Calu3 (cell line): Measurements from ENCODE around the gene FMN1. TPM values are rescaled to one million over a fixed set of nuclear protein-coding genes. Genes with fewer than 3 reads are reported as not detected.

Experiments
- BruUV-seq: library from RNA; stranded (reverse); fragments of 400-500 nt; replicated peaks from 2 replicates; lab custom pipeline; 2021; lab: Mats Ljungman, UMichigan
- CTCF ChIA-PET: fragments of 300-600 bp; sonication (Branson Sonifier 250); formaldehyde crosslinking; loops from one replicate; lab custom pipeline; 2022; ENCODE audit warnings: antibody characterized with exemption; lab: Charles Lee
- DNase-seq: peaks from one replicate; pipeline ENCODE4 v3.0.0; 2022
- H3K27ac Mint-ChIP-seq: one replicate; pipeline ENCODE4 v1.8.0; 2022; ENCODE audit warnings: mixed read lengths; ENCODE audit not compliant: unreplicated experiment
- H3K27me3 Mint-ChIP-seq: one replicate; pipeline ENCODE4 v1.8.0; 2022; ENCODE audit warnings: mixed read lengths; ENCODE audit not compliant: unreplicated experiment
- H3K36me3 Mint-ChIP-seq: one replicate; pipeline ENCODE4 v1.8.0; 2022; ENCODE audit warnings: mild to moderate bottlenecking, moderate library complexity, mixed read lengths; ENCODE audit not compliant: insufficient read depth, unreplicated experiment
- H3K4me1 Mint-ChIP-seq: one replicate; pipeline ENCODE4 v1.8.0; 2022; ENCODE audit warnings: mild to moderate bottlenecking, low read depth, mixed read lengths; ENCODE audit not compliant: unreplicated experiment
- H3K4me3 Mint-ChIP-seq: one replicate; pipeline ENCODE4 v1.8.0; 2022; ENCODE audit warnings: mild to moderate bottlenecking, low read depth, moderate library complexity, mixed read lengths; ENCODE audit not compliant: unreplicated experiment
- H3K9me3 Mint-ChIP-seq: one replicate; pipeline ENCODE4 v1.8.0; 2022; ENCODE audit warnings: low read depth, mixed read lengths; ENCODE audit not compliant: unreplicated experiment
- intact Hi-C: fragments of 100-400 bp; cut with micrococcal nuclease; formaldehyde crosslinking; loops from one replicate; pipeline ENCODE4 v1.10.0; 2022; ENCODE audit not compliant: unreplicated experiment
- total RNA-seq: library from RNA; stranded (reverse); gene quantifications from 2 replicates; pipeline ENCODE4 v1.2.3, GENCODE V29; 2022
- TF ChIP-seq, protein P1 (sequence below): fragments of 200-600 bp; IDR thresholded peaks from one replicate; pipeline ENCODE4 v1.8.0; 2022; ENCODE audit warnings: antibody characterized with exemption; ENCODE audit not compliant: unreplicated experiment

FMN1 gene
- total RNA-seq, 1 experiment from 2014 or later: 7.1 TPM

DNA sequence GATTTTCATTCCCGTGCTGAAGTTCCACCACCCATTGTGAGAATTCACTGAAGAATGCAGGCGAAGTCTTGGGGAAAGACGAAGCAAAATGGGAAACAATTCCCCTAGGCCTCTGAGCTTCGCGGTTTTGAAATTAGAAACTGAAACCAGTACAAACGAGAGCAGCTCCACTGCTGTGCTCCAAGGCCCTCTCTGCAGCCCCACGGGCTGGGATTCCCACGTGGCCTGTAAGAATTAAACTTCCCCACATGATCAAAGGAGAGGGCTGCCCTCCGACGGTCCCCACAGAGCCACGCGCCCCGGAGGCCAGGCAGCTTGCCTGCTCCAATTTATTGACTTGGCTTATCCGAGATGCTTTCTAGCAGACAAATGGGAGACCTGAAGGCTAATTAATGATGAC lies 332.8 kb downstream of the FMN1 start:
- TF ChIP-seq, protein P1, sequence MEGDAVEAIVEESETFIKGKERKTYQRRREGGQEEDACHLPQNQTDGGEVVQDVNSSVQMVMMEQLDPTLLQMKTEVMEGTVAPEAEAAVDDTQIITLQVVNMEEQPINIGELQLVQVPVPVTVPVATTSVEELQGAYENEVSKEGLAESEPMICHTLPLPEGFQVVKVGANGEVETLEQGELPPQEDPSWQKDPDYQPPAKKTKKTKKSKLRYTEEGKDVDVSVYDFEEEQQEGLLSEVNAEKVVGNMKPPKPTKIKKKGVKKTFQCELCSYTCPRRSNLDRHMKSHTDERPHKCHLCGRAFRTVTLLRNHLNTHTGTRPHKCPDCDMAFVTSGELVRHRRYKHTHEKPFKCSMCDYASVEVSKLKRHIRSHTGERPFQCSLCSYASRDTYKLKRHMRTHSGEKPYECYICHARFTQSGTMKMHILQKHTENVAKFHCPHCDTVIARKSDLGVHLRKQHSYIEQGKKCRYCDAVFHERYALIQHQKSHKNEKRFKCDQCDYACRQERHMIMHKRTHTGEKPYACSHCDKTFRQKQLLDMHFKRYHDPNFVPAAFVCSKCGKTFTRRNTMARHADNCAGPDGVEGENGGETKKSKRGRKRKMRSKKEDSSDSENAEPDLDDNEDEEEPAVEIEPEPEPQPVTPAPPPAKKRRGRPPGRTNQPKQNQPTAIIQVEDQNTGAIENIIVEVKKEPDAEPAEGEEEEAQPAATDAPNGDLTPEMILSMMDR: no peak
- Mint-ChIP-seq H3K27me3 (no peaks in the 10 kb centered on the region), H3K36me3 (no peaks in the 10 kb centered on the region), H3K9me3 (no peaks in the 10 kb centered on the region), H3K4me3 (no peak overlapping the region), H3K4me1 (peaks cover 4% of the 10 kb centered on the region), H3K27ac (no peak overlapping the region)
- no TSS peak for BruUV-seq
- intact Hi-C loops: no loop called here
- CTCF ChIA-PET: no interaction called here
- DNase-seq: no peak

DNA sequence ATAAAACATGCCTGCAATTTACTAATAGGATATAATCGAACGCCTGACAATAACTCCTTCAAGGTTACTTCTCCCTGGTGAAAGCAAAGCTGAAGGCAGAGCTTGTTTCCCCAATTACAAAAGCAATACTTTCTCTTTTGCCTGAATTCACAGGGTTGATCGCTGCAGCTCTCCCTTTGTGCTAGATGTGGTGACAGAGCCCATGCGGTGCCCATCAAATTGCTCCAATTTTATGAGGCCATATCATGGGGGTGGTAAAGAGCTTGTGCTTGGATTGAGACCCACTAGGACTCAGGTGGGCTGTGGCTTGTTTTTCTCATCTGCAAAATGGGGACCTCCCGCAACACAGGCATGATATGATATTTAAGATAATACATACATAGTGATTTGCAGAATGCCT lies 333.3 kb downstream of the FMN1 start:
- intact Hi-C loops: no loop called here
- Mint-ChIP-seq H3K4me1 (no peaks in the 10 kb centered on the region), H3K36me3 (no peaks in the 10 kb centered on the region), H3K27me3 (no peaks in the 10 kb centered on the region), H3K9me3 (no peaks in the 10 kb centered on the region), H3K4me3 (no peak overlapping the region), H3K27ac (no peak overlapping the region)
- DNase-seq: no peak
- CTCF ChIA-PET: no interaction called here
- BruUV-seq: no TSS peak
- TF ChIP-seq, protein P1: no peak

DNA sequence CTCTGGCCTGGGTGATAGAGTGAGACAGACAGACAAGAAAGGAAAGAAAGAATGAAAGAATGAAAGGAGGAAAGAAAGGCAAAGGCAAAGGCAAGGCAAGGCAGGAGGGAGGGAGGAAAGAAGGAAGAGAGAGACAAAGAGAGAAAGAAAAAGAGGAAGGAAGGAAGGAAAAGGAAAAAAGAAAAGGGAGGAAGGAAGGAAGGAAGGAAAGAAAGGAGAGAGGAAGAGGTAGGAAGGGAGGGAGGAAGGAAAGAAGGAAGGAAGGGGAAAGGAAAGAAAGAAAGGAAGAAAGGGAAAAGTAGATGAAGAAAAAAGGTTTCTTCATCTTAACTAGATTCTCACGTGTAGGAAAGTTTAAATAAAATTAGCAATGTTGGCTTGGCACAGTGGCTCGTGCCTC lies 334.5 kb downstream of the FMN1 start:
- H3K27me3 Mint-ChIP-seq: no peaks in the 10 kb centered on the region
- H3K36me3 Mint-ChIP-seq: no peaks in the 10 kb centered on the region
- H3K27ac Mint-ChIP-seq: no peak overlapping the region
- CTCF ChIA-PET: no interaction called here
- H3K4me1 Mint-ChIP-seq: no peaks in the 10 kb centered on the region
- TF ChIP-seq, protein P1: no peak
- BruUV-seq: no TSS peak
- intact Hi-C loops: loop anchor here (10.0 kb wide), 2 partner anchors 75 to 195 kb away; no protein-coding TSS in a partner anchor
- no peaks in the 10 kb centered on the region for H3K9me3 Mint-ChIP-seq
- H3K4me3 Mint-ChIP-seq: no peak overlapping the region
- no peak for DNase-seq

DNA sequence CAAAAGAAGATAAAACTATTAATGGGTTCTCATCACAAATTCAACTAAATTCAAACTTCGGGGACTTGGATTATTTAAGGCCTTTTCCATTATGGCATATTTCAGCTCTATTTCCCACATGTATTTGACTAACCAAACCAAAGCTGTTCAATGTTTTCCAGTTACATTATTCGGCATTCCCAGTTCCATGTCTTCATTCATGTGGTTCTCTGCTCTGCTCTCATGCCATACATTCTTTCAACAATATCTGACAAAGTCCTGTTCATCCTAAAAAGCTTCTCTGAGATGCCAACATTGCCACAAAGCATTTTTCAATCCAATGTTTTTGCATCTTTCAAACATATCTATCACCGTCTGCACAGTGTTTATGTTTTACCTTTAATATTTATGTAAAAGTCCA lies 335.3 kb downstream of the FMN1 start:
- Mint-ChIP-seq H3K4me3 (no peak overlapping the region), H3K27ac (no peak overlapping the region), H3K36me3 (no peaks in the 10 kb centered on the region), H3K9me3 (no peaks in the 10 kb centered on the region), H3K27me3 (no peaks in the 10 kb centered on the region), H3K4me1 (no peaks in the 10 kb centered on the region)
- no peak for DNase-seq
- TF ChIP-seq, protein P1: no peak
- no TSS peak for BruUV-seq
- intact Hi-C loops: loop anchor here (10.0 kb wide), 2 partner anchors 76 to 194 kb away; no protein-coding TSS in a partner anchor
- CTCF ChIA-PET: no interaction called here
